ENCODE measurements around the gene ZNF384.

ZNF384 gene

GRCh38 chr12:6620885-6621274 lies 68.3 kb downstream of the ZNF384 start:
- no peak for DNase-seq (ENCODE audit: low read depth in 2 of 2)

DNA sequence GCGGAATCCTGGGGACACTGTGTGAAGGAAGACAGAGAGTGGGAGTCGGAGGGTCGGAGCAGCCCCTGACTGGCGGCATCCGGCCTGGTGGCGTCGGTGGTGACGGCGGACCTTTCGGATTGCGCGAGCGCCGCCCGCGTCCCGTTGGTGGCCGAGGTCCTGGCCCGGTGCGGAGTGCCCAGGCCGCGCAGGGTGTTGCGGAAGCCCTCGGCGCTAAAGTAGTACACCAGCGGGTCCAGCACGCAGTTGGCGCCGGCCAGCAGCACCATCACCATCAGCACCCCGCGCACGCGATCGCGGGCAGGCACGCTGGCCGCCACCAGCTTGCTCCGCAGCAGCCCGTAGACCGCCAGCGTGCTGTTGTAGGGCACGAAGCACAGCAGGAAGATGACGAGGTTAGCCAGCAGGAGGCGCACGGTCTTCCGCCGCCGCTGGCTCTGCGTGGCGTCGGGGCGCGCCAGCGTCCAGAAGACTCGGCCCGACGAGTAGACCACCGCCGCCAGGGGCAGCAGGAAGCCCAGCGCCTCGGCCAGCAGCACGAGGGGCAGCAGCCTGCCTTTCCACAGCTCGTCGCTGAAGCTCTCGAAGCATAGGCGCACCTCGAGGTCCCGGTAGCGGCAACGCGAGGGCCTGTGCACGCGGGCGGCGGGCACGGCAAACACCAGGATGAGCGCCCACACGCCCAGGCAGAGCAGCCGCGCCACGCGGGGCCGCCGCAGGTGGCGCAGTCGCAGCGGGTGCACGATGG lies 68.9 kb downstream of the ZNF384 start:
- DNase-seq (ENCODE audit: low read depth in 2 of 2): no peak

DNA sequence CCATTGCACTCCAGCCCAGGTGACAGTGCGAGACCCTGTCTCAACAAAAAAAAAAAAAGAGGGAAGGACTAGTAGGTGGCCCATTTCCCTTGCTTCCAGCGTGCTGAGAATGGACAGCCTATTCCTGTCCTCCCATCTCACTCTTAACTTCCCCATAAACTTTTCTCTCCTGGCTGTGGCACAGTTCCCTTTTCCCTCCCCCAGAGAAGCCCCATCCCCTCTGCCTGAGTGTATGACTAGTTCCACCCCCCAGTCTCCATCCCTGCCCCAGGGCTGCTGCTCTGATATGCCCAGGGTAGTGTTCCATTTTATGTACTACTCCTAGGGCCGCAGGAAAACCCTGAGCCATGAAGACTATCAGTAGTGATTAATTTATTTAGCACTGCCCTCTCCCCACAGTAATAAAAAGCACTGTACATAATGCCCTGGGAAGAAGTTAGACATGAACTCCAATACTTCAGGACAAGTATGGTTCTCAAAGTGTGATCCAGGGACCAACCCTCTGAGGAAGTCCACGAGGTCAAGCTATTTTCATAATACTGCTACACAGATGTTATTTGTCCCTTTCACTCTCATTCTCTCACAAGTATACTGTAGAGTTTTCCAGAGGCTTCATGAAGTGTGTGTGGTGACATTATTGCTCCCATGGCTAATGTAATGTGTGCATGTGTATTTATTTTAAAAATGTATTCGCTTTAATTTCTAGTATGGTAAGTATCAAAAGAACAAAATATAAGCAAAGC lies 70.5 kb downstream of the ZNF384 start:
- DNase-seq (ENCODE audit: low read depth in 2 of 2): no peak

Data from stimulated activated CD4-positive, alpha-beta T cell treated with anti-CD3 and anti-CD28 coated beads, Interleukin-1b, Interleukin-23, amount 100 ng/mL, for 1 hour (primary cell).